ENCODE data around the gene NUTF2.
A peak's percentile ranks its signal among the peaks of the same experiment; 100 is the strongest.
"Not testable (repeated sequence)": the region's sequence is repeated elsewhere in the genome, so short reads cannot be mapped to it uniquely, and the experiment has no call there.

NUTF2 gene

GRCh38 chr16:67862623-67863583, 16.2 kb downstream of the NUTF2 start:
- Histone ChIP-seq H3K36me3 (ENCODE audit: control insufficient read depth, insufficient read depth, low read length) (peaks cover 9% of the 10 kb centered on the region), H3K27me3 (replicated peaks; ENCODE audit: control insufficient read depth, insufficient read depth, low read length) (no peaks in the 10 kb centered on the region), H3K4me3 (replicated peaks; ENCODE audit: low read depth, low read length) (no peak overlapping the region)
- DNase-seq (ENCODE audit: extremely low read depth, insufficient read length) = no peak
- TF ChIP-seq CTCF (IDR thresholded peaks at IDR 0.05; ENCODE audit: insufficient read depth, low read length, poor library complexity, severe bottlenecking) = no peak

GRCh38 chr16:67864044-67864443, 17.3 kb downstream of the NUTF2 start:
- not testable (repeated sequence) for H3K27me3 ChIP-seq (replicated peaks; ENCODE audit: control insufficient read depth, insufficient read depth, low read length); DNase-seq (ENCODE audit: extremely low read depth, insufficient read length); H3K4me3 ChIP-seq (replicated peaks; ENCODE audit: low read depth, low read length)
- H3K36me3 ChIP-seq (ENCODE audit: control insufficient read depth, insufficient read depth, low read length) = peaks cover 13% of the 10 kb centered on the region

- Histone ChIP-seq H3K36me3 (ENCODE audit: control insufficient read depth, insufficient read depth, low read length) (peaks cover 13% of the 10 kb centered on the region), H3K4me3 (replicated peaks; ENCODE audit: low read depth, low read length) (no peak overlapping the region), H3K27me3 (replicated peaks; ENCODE audit: control insufficient read depth, insufficient read depth, low read length) (no peaks in the 10 kb centered on the region)
- DNase-seq (ENCODE audit: extremely low read depth, insufficient read length) = no peak
- TF ChIP-seq CTCF (IDR thresholded peaks at IDR 0.05; ENCODE audit: insufficient read depth, low read length, poor library complexity, severe bottlenecking) = no peak
Observed at GRCh38 chr16:67864594-67864993, 17.9 kb downstream of the NUTF2 start.

- Histone ChIP-seq H3K27me3 (replicated peaks; ENCODE audit: control insufficient read depth, insufficient read depth, low read length) (no peaks in the 10 kb centered on the region), H3K4me3 (replicated peaks; ENCODE audit: low read depth, low read length) (no peak overlapping the region), H3K36me3 (ENCODE audit: control insufficient read depth, insufficient read depth, low read length) (peaks cover 13% of the 10 kb centered on the region)
- no peak for DNase-seq (ENCODE audit: extremely low read depth, insufficient read length)
- TF ChIP-seq CTCF (IDR thresholded peaks at IDR 0.05; ENCODE audit: insufficient read depth, low read length, poor library complexity, severe bottlenecking) = peak; percentile 54
Observed at GRCh38 chr16:67865318-67865717, 18.6 kb downstream of the NUTF2 start.

GRCh38 chr16:67868290-67868689, 21.6 kb downstream of the NUTF2 start:
- TF ChIP-seq CTCF (IDR thresholded peaks at IDR 0.05; ENCODE audit: insufficient read depth, low read length, poor library complexity, severe bottlenecking) = no peak
- no peaks in the 10 kb centered on the region for H3K27me3 ChIP-seq (replicated peaks; ENCODE audit: control insufficient read depth, insufficient read depth, low read length)
- DNase-seq (ENCODE audit: extremely low read depth, insufficient read length) = no peak
- peaks cover 12% of the 10 kb centered on the region for H3K36me3 ChIP-seq (ENCODE audit: control insufficient read depth, insufficient read depth, low read length)
- H3K4me3 ChIP-seq (replicated peaks; ENCODE audit: low read depth, low read length) = no peak overlapping the region

GRCh38 chr16:67869653-67870052, 22.9 kb downstream of the NUTF2 start:
- DNase-seq (ENCODE audit: extremely low read depth, insufficient read length) = no peak
- peaks cover 12% of the 10 kb centered on the region for H3K36me3 ChIP-seq (ENCODE audit: control insufficient read depth, insufficient read depth, low read length)

More at GRCh38 chr16:67869653-67870052, 22.9 kb downstream of the NUTF2 start:
- no peak for TF ChIP-seq CTCF (IDR thresholded peaks at IDR 0.05; ENCODE audit: insufficient read depth, low read length, poor library complexity, severe bottlenecking)
- Histone ChIP-seq H3K4me3 (replicated peaks; ENCODE audit: low read depth, low read length) (no peak overlapping the region), H3K27me3 (replicated peaks; ENCODE audit: control insufficient read depth, insufficient read depth, low read length) (no peaks in the 10 kb centered on the region)
